ENCODE results near the gene SLC7A1. TPM values are rescaled to one million over a fixed set of nuclear protein-coding genes. Genes with fewer than 3 reads are reported as not detected.

The SLC7A1 gene
- total and polyA plus RNA-seq, 2 of the 8 experiments (the other 6 are each of a cell fraction or from before 2014, with no cell fraction given), result 26.8 to 114 TPM

GRCh38 chr13:29547153-29547552 is 48.3 kb downstream of the SLC7A1 start (continued):
- no peak for TF ChIP-seq HDAC6 (IDR thresholded peaks at IDR 0.05; ENCODE audit: low read depth, low read length)
- TF ChIP-seq GABPA (IDR thresholded peaks at IDR 0.05; ENCODE audit: borderline replicate concordance, insufficient read depth, low read length), result no peak
- no peak for TF ChIP-seq TAF1 (IDR thresholded peaks at IDR 0.05; ENCODE audit: low read depth, low read length)
- TF ChIP-seq TCF12 (IDR thresholded peaks at IDR 0.05; ENCODE audit: low read depth, low read length), result no peak
- no peak for TF ChIP-seq SP2 (IDR thresholded peaks at IDR 0.05; ENCODE audit: low read length)
- TF ChIP-seq SAP30 (IDR thresholded peaks at IDR 0.05; ENCODE audit: insufficient read depth, insufficient replicate concordance, low read length), result no peak
- no peak for TF ChIP-seq ASH2L (IDR thresholded peaks at IDR 0.05; ENCODE audit: low read length)
- no peak for TF ChIP-seq JUN (IDR thresholded peaks at IDR 0.05; ENCODE audit: low read depth, low read length)

Measured in H1 (cell line).